Forelimb muscle (tissue), 1 donor: ENCODE measurements around the gene GGPS1. TPM values are rescaled to one million over a fixed set of nuclear protein-coding genes. Genes with fewer than 3 reads are reported as not detected.
"Not testable (repeated sequence)": the region's sequence is repeated elsewhere in the genome, so short reads cannot be mapped to it uniquely, and the experiment has no call there.

Source experiments
- DNase-seq: peaks from one replicate; pipeline ENCODE4 v3.0.0-alpha.2; 2013; ENCODE audit warnings: low read depth
- polyA plus RNA-seq: library from polyadenylated mRNA; unstranded; fragments of 120-200 nt; gene quantifications from one replicate; pipeline ENCODE4 v1.2.1, GENCODE V29; 2013; ENCODE audit not compliant: insufficient read length

GGPS1 gene
- polyA plus RNA-seq, 1 donor = 36.9 TPM

DNA sequence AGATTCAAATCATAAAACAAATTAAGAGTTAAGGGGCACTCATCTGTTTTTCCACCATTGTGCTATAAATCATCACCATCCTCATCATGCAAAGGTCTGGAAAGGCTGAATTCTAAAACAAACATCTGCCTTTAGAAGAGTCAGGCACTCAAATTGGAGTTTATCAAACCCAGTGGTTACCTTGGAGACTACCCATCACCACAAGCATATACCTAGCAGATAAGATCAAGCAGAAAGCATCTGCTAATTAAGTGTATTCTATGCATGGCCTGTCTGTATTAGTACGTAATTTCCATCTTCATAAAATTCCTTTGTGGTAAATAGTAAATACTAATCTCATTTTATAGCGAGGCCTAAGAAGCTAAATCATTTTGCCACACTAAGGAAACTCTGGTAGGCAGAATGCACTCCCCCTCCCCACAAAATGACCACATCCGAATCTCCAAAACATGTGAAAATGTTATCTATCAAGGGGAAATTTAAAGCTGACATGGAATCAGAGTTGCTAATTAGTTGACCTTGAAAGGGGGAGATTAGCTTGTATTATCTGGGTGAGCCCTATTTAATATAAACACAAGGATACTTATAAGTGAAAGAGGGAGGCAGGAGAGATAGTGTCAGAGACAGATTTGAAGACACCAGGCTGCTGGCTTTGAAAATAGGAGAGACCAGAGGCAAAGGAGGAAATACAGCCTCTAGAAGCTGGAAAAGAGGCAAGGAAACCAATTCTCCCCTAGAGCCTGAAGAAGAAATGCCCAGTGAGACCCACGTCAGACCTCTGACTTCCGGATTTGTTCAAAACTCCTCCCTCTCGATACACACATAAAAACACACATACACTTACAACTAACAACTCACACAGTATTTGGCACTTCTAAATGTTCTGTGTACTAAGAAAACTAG lies 23.6 kb upstream of the GGPS1 start:
- DNase-seq = no peak

DNA sequence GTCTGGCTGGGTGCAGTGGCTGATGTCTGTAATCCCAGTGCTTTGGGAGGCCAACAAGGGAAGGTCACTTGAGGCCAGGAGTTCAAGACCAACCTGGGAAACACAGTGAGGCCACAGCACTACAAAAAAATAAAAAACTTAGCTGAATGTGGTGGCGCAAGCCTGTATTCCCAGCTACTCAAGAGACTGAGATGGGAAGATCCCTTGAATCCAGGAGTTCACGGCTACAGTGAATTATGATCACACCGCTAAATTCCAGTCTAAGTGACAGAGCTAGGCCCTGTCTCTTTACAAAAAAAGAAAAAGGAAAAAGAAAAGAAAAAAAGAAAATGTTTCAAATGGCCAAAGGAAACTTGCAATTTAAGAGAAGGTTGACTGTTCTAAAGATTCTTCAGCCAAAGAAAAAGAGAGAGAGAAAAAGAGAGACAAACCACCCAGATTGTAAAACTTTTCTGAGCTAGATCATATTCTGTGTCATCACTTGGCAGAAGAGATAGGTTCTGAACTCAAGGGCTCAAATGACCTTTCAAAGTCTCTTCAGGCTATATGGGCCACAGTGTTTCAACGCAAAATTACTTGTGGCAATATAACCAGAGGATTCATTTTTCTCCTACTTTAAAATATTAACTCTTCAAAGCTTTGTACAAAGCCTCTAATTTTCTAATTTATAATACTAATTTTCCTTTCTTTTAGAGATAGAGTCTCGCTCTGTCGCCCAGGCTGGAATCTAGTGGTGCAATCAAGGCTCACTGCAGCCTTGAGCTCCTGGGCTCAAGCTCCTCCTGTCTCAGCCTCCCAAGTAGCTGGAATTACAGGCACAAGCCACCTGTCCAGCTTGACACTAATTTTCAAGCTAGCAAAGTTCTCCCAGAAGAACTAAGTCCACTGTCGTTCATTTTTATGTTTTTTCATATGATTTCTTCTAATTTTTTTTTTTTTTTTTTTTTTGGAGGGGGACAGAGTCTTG lies 20.9 kb upstream of the GGPS1 start:
- DNase-seq = no peak

DNA sequence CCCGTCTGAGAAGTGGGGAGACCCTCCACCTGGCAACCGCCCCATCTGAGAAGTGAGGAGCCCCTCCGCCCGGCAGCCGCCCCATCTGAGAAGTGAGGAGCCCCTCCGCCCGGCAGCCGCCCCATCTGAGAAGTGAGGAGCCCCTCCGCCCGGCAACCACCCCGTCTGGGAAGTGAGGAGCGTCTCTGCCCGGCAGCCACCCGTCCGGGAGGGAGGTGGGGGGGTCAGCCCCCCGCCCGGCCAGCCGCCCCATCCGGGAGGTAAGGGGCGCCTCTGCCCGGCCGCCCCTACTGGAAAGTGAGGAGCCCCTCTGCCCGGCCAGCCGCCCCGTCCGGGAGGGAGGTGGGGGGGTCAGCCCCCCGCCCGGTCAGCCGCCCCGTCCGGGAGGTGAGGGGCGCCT lies 19.2 kb upstream of the GGPS1 start:
- DNase-seq = not testable (repeated sequence)

DNA sequence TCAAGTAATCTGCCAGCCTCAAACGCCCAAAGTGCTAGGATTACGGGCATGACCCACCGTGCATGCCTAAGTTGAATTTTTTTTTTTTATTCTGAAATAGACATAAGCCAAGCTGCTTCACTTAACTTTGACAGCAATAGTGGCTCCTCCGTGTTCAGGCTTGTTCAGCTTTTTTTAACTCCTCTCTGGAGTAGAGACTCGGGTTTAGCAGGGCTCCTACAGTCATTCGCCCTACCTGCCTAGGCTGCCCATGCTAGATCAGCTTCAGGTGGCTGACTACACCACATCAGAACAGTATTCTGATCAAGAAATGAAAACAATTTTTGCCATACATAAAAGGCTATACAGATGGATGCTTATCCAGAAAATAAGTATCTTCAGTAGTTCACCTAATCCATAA lies 15.1 kb upstream of the GGPS1 start:
- DNase-seq = no peak

DNA sequence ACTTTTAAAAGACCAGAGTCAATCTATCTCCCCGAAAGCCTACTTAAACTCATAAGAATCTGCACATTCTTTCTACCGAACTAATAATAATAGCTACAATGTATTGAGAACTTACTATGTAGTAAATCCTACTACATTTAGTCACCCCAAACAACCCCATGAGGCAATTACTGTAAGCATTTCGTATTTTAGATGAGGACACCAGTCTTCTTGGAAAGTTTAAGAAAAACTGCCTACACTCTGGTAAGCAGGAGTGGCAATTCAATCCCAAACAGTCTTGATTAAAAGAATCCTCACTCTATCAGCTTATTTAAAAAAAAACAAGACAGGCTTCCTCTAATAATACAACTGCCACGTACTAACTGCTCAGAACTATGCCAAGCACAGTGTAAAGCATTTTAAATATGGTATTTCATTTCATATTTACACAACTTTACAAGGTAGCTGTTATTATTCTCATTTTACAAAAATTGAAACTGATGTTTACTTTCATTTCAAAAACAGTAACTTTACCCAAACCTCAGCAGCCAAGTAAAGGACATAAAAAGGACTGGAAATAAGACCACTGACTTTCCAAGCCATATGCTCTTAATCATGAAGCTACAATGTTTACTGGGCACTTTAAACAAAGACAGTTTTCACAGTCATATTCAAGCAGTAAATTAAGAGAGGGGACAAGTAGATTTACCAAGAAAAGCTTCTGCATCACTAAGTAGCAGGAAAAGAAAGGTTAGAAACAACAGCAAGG lies 14.3 kb upstream of the GGPS1 start:
- DNase-seq = no peak

DNA sequence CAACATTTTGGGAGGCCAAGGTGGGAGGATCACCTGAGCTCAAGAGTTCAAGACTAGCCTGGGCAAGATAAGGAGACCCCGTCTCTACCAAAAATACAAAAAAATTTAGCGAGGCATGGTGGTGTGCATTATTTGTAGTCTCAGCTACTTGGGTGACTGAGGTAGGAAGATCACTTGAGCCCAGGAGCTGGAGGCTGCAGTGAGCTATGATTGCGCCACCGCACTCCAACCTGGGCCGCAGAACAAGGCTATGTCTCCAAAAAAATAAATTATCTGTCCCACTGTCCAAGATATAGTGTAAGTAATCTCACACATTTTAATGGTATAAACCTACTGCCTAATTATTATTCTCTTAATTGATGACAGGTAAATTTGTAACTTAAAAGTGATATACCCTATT lies 13.2 kb upstream of the GGPS1 start:
- DNase-seq = no peak

DNA sequence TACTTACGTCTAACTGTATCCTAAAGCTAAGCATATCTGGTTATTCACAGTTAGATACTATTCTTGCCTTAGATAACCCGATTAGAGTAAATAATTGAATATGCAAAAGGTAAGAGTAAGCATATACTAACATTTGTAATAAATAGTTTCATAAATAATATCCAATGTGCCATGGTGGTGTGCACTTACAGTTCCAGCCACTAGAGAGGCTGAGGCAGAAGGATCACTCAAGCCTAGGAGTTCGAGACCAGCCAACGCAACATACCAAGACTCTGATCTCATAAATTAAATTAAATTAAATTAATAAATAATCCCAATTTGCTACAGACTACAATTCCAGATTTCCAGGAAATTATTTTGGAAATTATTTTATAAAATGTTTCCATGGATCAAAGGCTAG lies 12.6 kb upstream of the GGPS1 start:
- no peak for DNase-seq

DNA sequence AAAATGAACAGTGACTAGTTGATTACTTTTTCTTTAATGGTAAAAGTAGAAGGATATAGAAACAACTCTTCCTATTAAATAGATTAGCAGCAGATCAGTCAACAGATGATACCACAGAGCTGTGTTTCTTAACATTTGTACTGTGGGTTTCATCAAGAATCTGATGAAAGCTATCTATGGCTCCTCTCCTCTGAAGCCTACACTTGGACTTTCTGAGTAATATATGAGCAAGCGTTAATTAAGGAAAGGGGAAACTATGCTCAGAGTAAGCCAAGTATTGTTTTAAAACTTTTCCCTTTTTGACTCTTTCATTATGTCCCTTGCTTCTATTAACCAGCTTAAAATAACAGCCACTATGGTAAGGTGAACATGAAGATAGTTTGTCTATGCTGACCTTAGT lies 11.2 kb upstream of the GGPS1 start:
- DNase-seq = no peak

DNA sequence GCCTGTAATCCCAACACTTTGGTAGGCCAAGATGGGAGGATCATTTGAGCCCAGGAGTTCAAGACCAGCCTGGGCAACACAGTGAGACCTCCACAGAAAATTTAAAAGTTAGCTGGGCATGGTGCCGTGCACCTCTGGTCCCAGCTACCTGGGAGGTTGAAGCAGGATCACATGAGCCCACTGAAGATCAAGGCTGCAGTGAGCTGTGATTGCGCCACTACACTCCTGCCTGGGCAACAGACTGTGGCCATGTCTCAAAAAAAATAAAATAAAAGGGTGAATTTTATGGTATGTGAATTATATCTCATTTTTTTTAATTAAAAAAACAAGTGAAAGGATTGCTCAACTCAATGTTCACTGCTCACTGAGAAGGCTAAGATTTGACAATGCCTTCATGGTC lies 9.1 kb upstream of the GGPS1 start:
- DNase-seq = no peak

DNA sequence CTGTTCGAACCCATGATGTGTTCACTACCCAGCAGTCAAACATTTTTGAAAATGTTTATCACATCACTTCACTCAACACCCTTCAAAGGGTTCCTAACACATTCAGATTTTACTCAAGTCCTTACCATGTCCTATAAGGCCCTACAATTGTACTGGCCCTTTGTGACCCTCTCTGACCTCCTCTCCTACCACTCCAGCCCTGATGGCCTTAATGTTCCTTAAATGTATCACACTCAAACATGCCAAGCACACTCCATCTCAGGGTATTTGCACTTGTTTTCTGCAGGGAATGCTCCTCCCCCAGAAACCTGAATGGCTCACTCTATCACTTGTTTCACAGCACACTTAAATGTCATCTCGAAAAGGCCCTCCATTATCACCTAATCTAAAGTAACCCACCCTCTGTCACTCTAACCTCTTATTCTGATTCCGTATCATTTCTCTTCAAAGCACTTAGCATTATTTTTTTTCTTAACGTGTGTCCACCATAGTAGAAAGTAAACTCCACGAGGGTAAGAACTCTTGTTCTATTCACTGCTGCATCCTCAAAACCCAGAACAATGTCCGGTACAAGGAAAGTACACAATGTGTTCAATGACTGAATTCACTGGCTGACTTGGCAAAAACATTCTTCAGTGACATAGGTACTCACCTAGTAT lies 7.7 kb upstream of the GGPS1 start:
- DNase-seq = no peak

DNA sequence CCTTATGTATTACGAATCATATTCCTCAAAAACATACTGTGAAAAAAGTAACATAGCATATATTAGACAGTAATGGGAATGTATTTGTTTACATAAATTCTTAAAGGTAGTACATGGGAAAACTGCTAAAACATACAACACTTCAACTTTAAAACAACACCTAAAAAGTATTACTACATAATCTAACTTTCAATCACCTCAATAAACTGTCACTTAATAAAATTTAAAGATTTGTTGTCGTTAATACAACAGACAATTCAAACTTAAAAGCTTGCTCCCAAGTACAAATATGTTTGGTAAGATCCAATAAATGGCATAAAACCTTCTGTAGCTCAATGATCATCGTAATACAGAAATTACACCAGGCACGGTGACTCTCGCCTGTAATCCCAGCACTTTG lies 4.1 kb upstream of the GGPS1 start:
- DNase-seq = no peak

DNA sequence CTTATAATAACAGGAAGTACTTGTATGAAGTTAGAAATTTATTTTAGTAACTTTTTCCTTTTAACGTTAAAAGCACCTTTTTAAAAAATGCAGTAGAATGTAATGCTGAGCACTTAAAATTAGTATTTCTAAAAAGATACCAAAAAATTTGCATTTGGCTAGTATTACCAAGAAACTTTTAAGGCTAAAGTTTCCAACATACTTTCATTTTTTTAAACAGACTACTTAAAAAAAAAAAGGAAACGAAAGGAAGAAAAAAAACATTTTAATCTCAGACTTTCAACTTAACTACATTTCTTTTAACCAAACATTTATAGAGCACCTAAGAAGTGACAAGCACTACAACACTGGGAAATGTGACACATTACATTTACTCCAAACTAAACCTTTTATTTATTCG lies 3.2 kb upstream of the GGPS1 start:
- no peak for DNase-seq

DNA sequence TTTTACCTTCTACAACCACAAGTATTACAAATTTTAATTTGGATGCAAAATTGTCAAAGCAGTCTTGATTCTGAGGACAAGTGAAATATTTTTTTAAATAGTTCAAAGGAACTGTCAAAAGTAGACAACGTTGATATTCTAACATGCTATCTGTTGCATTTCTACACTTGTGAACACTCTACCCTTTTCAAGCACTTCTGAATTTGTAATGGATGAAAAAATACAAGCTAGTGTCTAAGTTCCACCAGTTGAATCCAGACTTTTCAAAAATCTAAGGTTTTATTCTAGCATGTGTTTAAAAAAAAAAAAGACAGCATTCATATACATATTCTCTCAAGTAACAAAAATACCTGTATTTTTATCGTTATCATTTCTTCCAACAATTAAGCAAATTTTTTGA lies 2.5 kb upstream of the GGPS1 start:
- no peak for DNase-seq

DNA sequence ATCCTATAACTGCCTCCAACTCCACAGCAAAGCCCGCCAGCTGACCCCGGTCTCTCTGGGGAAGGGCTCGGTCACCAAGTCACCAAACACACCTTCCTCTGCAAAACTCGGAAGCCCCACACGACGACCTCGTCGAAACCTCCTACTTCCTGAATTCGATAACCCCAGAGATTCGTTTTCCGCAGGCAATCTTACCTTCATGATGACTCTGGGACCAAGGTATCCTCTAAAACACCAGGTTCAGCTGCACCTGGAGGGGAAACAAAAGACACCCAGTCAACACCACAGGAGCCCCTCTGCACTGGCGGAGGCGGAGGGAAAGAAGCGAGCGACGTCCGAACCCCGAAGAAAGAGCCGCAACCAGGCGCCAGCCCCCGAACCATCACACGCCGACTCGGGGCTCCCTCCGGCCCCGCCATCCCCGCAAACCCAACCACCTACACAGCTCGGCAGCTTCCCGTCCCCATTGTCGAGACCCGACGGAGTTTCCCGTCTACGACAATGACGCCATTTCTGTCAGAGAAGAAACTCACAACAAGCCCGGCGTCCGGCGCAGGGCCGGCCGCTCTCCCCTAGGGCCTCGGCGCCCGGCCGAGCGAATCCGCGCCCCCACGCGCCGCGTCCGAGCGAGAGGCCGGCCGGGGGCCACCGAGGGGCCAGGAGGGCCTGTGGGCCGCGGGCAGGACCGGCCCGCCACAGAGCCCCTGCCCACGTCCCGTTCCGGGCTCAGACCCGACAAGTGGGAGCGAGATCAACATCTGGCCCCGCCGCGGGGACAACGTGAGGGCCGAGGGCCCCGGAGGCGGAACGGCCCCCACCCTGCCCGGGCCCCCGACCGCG lies 1.4 kb upstream of the GGPS1 start:
- DNase-seq = no peak

DNA sequence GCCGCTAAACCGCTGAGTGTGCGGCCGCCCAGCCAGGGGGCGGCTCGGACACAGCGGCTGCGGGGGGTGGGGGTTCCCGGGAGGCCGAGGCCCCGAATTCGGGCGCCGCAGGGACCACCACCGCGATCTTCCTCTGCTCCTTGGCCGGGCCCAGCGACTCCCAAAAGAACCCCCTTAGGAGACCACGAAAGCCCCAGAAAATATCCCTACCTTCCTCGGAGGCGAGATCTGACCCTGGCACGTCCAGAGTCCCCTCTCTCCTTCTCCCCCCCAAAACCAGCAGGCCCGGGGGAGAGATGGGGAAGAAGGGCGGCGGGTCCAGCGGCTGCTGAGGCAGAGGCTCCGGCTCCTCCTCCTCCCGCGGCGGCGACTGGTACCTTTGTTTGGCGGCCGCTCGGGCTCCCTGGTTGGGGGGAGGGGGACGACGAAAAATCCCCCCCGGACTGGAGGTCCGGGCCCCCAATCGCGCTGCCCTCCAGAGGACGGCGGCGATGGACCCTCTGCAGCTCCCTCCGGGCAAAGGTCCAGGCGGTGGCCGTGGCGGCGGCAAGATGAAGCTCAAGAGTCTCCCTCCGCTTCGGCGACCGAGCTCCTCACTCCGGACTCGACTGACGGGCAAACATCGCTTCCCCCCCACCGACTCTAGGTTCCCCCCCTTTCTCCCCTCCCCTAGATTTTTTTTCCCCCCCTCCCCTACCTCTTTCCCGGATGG lies 655 bp upstream of the GGPS1 start, which contains the start of gene ARID4B:
ARID4B (minus strand) TSS at position 621 of the 712 bp plus-strand sequence. CDS start 1,260 bp downstream, outside the sequence.
- no peak for DNase-seq

DNA sequence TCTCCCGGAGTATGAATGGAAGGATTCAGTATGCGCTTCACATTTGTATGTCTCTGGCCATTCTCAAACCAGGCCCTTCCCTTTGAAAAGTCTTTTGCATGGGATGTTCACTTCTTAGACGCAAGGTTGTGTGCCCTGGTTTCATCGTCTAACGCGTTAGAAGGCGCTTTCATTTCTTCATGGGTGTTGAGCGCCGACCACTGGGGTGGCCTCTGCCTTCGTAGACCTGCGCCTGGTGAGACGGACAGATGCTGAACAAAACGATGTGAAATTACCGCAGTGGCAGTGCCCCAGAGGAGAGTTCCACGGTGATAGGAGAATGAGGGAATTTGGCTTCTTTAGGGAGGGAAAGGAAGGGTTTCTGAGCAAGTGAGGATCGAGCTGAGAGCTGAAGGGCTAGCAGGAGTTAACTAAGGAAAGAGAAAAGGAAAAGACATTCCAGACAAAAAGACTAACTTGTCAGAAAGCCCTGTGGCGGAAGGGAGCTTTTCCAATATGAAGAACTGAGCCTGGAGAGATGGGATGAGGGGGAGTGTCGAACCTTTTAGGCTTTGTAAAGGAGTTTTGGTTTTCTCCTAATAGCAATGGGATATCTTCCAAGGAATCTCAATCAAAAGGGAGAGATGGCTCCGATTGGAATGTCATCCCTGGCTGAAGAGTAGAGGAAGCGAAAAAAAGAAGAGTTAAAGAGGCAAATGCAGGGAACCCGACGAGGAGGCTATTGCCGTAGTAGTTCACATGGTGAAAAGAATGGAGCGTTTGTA lies 951 bp downstream of the GGPS1 start:
- DNase-seq = no peak

DNA sequence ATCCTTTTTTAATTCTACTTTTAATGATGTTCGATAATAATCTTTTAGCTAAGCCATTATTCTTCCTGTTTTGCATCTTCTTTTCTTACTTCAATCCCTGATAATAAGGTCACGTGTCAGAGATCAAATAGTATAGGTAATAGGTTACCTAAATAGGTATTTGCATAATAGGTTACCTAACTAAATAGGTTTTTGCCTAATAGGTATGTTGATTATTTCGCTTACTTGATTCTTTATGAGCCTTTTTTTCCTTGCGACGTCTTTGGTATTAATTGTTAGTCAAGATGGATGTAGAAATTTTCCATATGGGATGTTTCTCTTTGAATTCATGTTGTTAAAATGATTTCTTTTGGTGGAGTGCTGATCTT lies 2.5 kb downstream of the GGPS1 start:
- DNase-seq = no peak

DNA sequence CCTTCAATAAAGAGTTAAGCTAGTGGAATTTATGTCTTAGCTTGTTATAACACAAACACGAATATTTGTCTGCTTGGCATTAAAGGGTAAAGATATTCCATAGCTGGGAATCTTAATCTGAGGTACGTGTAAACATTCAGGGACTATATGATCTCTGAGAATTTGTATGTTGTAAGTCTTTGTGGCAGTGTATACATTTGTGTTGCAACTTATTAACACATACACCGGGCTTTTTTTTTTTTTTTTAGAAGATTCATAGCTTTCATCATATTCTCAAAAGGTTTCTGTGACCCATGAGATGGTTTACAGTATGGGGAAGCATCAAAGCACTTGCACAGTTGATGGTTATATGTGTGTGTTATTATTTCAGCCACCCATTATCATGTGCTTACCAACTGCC lies 3.0 kb downstream of the GGPS1 start:
- DNase-seq = no peak

DNA sequence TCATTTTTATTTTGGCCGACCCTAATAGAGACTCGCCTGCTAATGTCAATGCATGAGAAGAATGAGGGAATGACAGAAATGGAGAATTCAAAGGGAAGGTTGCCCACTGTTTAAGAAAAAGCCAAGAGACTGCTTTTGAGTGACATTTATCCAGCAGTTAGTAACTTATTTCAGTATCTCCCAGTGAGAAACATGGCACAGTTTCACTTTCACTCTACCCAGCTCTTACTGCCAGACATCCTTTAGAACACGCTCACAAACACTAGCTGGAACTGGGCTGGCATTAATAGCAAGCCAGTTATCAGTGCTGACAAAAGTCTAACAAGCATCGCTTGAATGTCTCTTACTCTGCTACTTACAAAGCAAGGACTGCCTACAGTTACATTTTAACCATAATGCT lies 8.5 kb downstream of the GGPS1 start:
- no peak for DNase-seq
